Pulmonary artery endothelial cell (primary cell): ENCODE results near the gene CTXN2. TPM values are rescaled to one million over a fixed set of nuclear protein-coding genes. Genes with fewer than 3 reads are reported as not detected.
A peak's percentile ranks its signal among the peaks of the same experiment; 100 is the strongest.

Experiments used
- DNase-seq: peaks from one replicate; pipeline ENCODE4 v3.0.0-alpha.2; 2011; ENCODE audit warnings: low read depth, low spot score
- total RNA-seq: library from RNA; depleted of rRNA; stranded (reverse); fragments of >200 nt; gene quantifications from 2 replicates; pipeline ENCODE4 v1.2.3, GENCODE V29; 2014

The CTXN2 gene
- total RNA-seq: under 0.01 TPM in 1 of 2 replicates, not detected in the other

- DNase-seq: no peak
Measured at GRCh38 chr15:48191574-48192225, at the start of gene CTXN2. CTXN2 (plus strand) TSS chr15:48191665; CDS start chr15:48201301, 9,636 bp downstream.

DNA sequence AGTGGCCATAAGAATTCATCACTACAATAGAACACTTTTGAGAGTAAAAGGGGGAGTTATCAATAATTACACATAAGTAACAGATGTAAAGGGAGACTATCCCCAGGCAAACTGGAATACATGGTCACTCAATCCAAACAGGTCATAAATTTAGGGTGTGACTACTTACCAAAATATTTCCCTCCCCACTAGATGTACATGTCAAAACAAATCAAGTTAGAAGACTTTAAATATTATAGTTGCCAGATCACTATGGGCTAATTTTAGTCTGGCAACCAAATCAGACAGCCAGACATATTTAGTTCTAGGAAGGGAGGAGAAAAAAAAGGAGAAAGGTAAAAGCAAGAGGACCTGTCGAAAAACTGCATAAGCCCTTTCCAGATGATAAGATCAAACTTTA is 47.6 kb upstream of the CTXN2 start:
- no peak for DNase-seq

DNA sequence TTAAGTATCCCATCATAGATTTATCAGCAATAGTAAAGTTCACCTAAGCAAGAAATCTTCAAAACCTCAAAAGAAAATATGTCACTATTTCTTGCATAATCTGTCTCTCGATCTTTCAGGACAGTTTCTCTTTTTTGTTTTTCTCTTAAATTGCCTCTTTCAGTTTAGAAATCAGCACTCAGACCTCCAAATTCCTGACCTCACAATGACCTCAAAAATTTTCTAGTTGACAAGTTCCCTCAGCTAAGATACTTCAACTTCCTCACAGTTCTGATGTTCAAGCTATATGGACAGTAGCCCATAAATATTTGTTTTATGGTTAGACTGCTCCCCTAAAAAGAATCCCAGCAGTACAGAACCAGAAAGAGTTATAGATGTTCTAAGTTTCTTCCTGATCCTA is 46.6 kb upstream of the CTXN2 start:
- DNase-seq: no peak

DNA sequence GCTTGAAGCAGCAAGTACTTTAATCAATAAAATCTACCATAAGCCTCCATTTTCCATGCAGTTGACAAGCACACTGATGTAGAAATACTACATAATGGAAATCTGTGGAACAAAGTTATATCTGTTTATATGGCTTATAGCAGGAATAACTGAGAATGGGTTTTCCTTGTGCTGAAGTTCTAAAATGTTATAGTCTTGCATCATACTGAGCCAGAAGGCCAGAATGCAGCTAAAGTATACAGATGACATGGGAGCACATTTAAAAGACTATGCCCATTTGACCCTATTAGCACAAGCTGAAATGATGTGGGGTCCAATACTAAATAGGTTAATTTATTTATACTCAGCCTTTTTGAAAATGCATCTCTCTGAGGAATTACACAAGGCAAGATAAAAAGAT is 45.5 kb upstream of the CTXN2 start:
- no peak for DNase-seq

DNA sequence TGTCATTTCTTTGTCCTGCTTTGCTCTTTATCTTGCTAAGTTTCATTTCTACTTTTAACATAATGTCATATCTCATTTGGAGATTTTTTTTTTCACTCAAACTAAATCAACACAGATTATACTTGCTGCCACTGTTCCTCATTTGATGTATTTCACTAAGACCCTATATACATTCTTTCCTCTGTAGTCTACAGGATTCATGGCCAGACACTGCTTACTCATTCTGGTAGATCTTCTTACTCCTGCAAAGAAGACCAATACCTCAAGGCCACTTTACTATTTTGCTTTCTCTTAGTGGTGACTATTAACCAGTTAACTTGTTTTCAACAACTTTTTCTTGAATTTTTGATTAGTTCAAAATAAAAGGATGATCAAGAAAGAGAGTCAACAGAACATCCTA is 44.1 kb upstream of the CTXN2 start:
- no peak for DNase-seq

GRCh38 chr15:48149858-48150257 is 41.6 kb upstream of the CTXN2 start:
- peak; percentile 94 for DNase-seq

- DNase-seq: no peak
Measured at GRCh38 chr15:48153526-48153925, 37.9 kb upstream of the CTXN2 start.

GRCh38 chr15:48168616-48169015 is 22.8 kb upstream of the CTXN2 start:
- DNase-seq: no peak

DNA sequence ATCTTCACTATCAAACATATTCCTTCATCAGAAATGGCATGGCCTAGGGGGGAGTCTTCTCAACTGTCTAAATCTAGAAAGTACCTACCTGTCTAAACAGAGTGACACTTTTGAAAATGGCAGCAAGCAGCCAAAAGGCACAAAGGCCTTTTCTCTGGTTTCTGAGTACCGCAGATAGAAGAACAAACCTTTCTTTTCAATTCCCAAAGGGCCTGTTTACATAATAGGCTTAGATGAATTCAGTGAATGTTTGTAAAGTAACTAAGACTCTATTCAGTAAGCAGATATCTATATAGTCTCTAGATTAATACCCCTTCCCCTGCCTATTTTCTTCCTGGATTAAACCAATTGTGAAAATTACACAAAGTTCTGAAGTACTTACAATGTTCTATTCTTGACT is 20.5 kb upstream of the CTXN2 start:
- no peak for DNase-seq

DNA sequence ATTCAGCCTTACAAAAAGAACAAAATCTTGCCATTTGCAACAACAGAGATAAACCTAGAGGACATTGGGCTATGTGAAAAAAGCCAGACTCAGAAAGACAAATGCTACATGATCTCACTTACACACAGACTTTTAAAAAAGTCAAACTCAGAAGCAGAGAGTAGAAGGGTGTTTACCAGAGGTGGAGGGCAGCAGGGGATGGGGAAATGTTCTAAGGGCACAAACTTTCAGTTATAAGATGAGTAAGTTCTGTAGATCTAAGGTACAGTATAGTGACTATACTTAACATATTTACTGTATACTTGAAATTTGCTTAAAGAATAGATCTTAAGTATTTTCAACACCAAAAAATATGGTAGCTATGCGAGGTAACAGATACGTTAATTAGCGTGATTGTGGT is 16.3 kb upstream of the CTXN2 start:
- no peak for DNase-seq

DNA sequence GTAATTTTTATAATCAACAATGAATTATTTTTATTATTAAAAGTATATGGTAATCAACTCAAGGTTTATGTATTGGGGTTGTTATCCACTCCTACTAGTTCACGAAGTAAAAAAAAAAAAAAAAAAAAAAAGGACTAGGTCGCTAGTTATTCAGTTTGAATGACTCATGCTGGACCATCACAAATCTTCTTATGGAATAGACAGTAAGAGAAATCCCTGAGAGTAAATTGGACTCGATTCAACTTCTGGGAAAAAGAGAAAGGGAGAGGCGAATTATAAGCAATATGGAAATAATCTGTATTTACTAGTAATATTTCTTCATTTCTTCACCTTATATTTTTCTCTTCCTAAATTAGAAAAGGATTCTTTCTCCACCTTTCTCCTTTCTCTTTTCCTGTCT is 15.4 kb upstream of the CTXN2 start:
- no peak for DNase-seq

- DNase-seq: no peak
Measured at GRCh38 chr15:48176957-48177356, 14.5 kb upstream of the CTXN2 start.

DNA sequence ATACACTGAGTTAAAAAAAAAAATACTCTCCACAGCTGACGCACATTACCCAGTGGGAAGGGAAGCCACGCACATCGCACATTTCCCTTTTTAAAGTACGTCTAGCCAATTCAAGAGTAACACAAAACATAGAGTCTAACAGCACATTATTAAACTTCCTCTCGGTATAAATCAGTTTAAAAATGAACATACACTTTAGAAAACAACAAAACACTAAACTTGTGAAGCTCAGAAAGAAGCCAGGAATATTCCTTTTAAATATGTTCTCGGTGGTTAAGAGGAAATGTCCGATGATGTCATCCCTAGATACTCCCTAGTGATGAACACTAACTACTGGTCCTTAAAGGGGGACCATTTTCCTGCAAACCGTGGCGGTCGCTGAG is 14.1 kb upstream of the CTXN2 start:
- peak; percentile 46 for DNase-seq

- DNase-seq: peak; percentile 58
Measured at GRCh38 chr15:48177766-48178647, 13.5 kb upstream of the CTXN2 start, which contains the start of gene MYEF2. MYEF2 (minus strand) TSS chr15:48178295; CDS start chr15:48178237, 58 bp downstream.

DNA sequence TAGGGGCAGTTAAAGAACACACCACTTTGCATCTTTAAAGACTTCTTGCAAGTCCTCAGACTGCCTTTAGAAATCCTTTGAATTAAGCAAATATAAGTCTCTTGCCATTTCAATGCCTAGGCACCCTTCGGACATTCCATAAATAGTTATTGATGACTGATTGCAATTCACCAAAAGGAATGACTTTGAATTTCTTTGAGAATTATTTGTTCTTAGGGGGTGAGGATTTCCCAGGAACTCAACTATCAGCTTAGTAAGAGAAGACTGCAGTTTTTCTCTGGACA is 12.9 kb upstream of the CTXN2 start:
- DNase-seq: no peak

DNA sequence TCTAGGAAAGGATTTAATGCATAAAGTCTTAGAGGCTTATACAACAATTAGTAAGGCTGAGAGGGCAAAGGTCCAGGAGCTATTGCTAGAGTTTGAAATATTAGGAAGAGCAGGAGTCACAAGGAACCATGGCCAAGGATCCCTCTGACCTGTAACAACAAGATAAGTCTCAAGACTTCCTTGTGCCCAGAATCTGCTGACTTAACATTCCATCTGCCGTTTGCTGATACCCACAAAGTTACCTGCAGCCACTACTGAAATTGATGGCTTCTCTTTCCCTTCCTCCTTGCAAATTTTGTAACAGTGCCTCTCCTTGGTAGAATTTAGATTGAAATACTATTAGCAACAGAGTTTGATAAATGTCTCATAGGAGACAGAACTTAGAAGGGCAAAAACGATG is 8.7 kb upstream of the CTXN2 start:
- DNase-seq: no peak

DNA sequence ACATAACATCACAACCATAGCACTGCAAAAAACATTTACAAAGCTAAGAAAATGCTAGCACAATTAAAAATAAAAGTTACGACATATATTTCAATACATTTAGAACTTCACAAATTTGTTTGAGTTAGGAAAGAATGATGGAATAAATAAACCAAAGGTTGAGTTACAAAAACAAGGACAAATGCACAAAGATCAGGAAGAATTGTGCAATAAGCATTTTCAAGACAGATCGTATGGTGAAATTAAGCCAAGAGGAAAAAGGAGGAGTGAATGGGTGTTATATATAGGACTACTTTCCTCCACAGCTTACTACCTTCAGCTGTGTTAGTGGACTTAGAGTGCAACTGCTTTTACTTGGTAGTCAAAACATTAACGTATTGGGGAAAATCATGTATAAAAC is 5.9 kb upstream of the CTXN2 start:
- no peak for DNase-seq

DNA sequence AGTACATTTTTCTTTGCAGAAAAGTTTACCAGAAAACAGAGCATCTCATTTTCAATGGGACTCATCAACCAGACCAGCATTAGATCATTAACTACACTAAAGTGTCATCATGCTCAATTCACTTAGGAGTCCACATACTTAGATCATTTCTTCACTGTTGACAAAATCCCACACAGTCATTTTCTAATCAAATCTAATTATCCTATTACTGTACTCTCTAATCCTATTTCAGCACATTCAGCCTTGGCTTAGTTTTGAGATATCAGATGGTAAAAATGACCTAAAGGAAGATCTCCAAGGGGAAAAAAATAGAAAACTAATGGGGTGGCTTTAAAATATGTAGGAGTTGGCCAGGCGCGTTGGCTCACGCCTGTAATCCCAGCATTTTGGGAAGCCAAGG is 5.2 kb upstream of the CTXN2 start:
- DNase-seq: no peak

- DNase-seq: peak; percentile 22
Measured at GRCh38 chr15:48190932-48191573, 412 bp upstream of the CTXN2 start.

- no peak for DNase-seq
Measured at GRCh38 chr15:48202068-48202467, 10.6 kb downstream of the CTXN2 start.

- no peak for DNase-seq
Measured at GRCh38 chr15:48205981-48206380, 14.5 kb downstream of the CTXN2 start, which contains the start of gene SLC12A1. SLC12A1 (plus strand) TSS chr15:48206302; CDS start chr15:48207720, 1,418 bp downstream.

GRCh38 chr15:48221261-48221660 is 29.8 kb downstream of the CTXN2 start:
- DNase-seq: no peak
